GM21367 (cell line): ENCODE data around the gene CMAS.
"Not testable (repeated sequence)": the region's sequence is repeated elsewhere in the genome, so short reads cannot be mapped to it uniquely, and the experiment has no call there.

ENCODE experiments used
- ATAC-seq: cut with Tn5 transposase; IDR thresholded peaks from one replicate; pipeline ENCODE4 v1.9.1; 2021; ENCODE audit not compliant: unreplicated experiment

CMAS gene

GRCh38 chr12:22046090-22046967 lies at the start of gene CMAS:
Gene CMAS, plus strand, starts transcription at chr12:22046218. Its CDS starts 86 bp downstream, at chr12:22046304.
- ATAC-seq, result peak; percentile 86

GRCh38 chr12:21998295-21998694 lies 47.7 kb upstream of the CMAS start:
- ATAC-seq, result no peak

GRCh38 chr12:21998782-21999181 lies 47.2 kb upstream of the CMAS start:
- ATAC-seq, result no peak

GRCh38 chr12:22002430-22002829 lies 43.6 kb upstream of the CMAS start:
- no peak for ATAC-seq

GRCh38 chr12:22007794-22008193 lies 38.2 kb upstream of the CMAS start:
- ATAC-seq, result not testable (repeated sequence)

- ATAC-seq, result no peak
Observed at GRCh38 chr12:22008196-22008595, 37.8 kb upstream of the CMAS start.

- no peak for ATAC-seq
Observed at GRCh38 chr12:22014041-22014782, 31.8 kb upstream of the CMAS start.

- ATAC-seq, result no peak
Observed at GRCh38 chr12:22014783-22015144, 31.3 kb upstream of the CMAS start.

- no peak for ATAC-seq
Observed at GRCh38 chr12:22016982-22017381, 29.0 kb upstream of the CMAS start.

- ATAC-seq, result no peak
Observed at GRCh38 chr12:22018860-22019259, 27.2 kb upstream of the CMAS start.

- ATAC-seq, result not testable (repeated sequence)
Observed at GRCh38 chr12:22023489-22023888, 22.5 kb upstream of the CMAS start.

GRCh38 chr12:22029491-22029890 lies 16.5 kb upstream of the CMAS start:
- no peak for ATAC-seq

GRCh38 chr12:22029991-22030390 lies 16.0 kb upstream of the CMAS start:
- ATAC-seq, result no peak

- no peak for ATAC-seq
Observed at GRCh38 chr12:22032732-22033131, 13.3 kb upstream of the CMAS start.

- no peak for ATAC-seq
Observed at GRCh38 chr12:22034709-22035506, 11.1 kb upstream of the CMAS start.

- ATAC-seq, result no peak
Observed at GRCh38 chr12:22037947-22038346, 8.1 kb upstream of the CMAS start.

GRCh38 chr12:22038734-22039133 lies 7.3 kb upstream of the CMAS start:
- ATAC-seq, result no peak

GRCh38 chr12:22039361-22039760 lies 6.7 kb upstream of the CMAS start:
- ATAC-seq, result no peak

GRCh38 chr12:22042976-22043669 lies 2.9 kb upstream of the CMAS start:
- ATAC-seq, result no peak

GRCh38 chr12:22043943-22044342 lies 2.1 kb upstream of the CMAS start:
- ATAC-seq, result no peak

GRCh38 chr12:22044391-22044790 lies 1.6 kb upstream of the CMAS start:
- ATAC-seq, result no peak
